Keratinocyte (primary cell): ENCODE data around the gene SLC1A2.

Source experiments
- CTCF ChIP-seq, 3 experiments: IDR thresholded peaks in 1 of 3; conservative IDR thresholded peaks in 1 of 3; optimal IDR thresholded peaks in 1 of 3; 2 replicates in 2 of 3; 3 replicates in 1 of 3; pipeline versions ENCODE3 to v1.5.1; 2011; ENCODE audit warnings: low read length in 3 of 3, mild to moderate bottlenecking in 3 of 3, moderate library complexity in 2 of 3, control low read depth in 1 of 3, inconsistent platforms in 1 of 3; ENCODE audit not compliant: insufficient read depth in 2 of 3; ENCODE audit errors: extremely low read depth in 1 of 3
- EZH2 ChIP-seq: IDR thresholded peaks from one replicate; pipeline ENCODE4 v1.6.1; 2012; ENCODE audit warnings: inconsistent platforms, mild to moderate bottlenecking, low read length, moderate library complexity

- TF ChIP-seq CTCF (optimal IDR thresholded peaks at IDR 0.05 in 1 of 3, IDR thresholded peaks at IDR 0.05 in 1 of 3, conservative IDR thresholded peaks at IDR 0.05 in 1 of 3; ENCODE audit: extremely low read depth in 1 of 3, insufficient read depth in 2 of 3, low read length in 3 of 3) (no peak), EZH2 (peak; percentile 17)
Observed at GRCh38 chr11:35419184-35419829, at the start of gene SLC1A2.
